Trophoblast cell (in vitro differentiated cells and primary cell): ENCODE data around the gene RAP1A. TPM values are rescaled to one million over a fixed set of nuclear protein-coding genes. Genes with fewer than 3 reads are reported as not detected.

ENCODE experiments used
- DNase-seq, 2 donors: peaks; one replicate each; pipeline ENCODE4 v3.0.0-alpha.2; 2016
- H2AFZ ChIP-seq: 2 replicates; pipeline ENCODE4 v1.6.1; 2013; ENCODE audit warnings: low read length, moderate library complexity, mild to moderate bottlenecking; ENCODE audit not compliant: insufficient read depth, poor library complexity
- H2AK5ac ChIP-seq: 2 replicates; pipeline ENCODE4 v1.6.1; 2013; ENCODE audit warnings: mild to moderate bottlenecking, low read length
- H2BK120ac ChIP-seq: 2 replicates; pipeline ENCODE4 v1.6.1; 2013; ENCODE audit warnings: low read length, mild to moderate bottlenecking, moderate library complexity; ENCODE audit not compliant: insufficient read depth, poor library complexity
- H2BK12ac ChIP-seq: 2 replicates; pipeline ENCODE4 v1.6.1; 2013; ENCODE audit warnings: mild to moderate bottlenecking, low read length, moderate library complexity
- H2BK5ac ChIP-seq: 2 replicates; pipeline ENCODE4 v1.6.1; 2013; ENCODE audit warnings: low read length, low read depth, moderate library complexity, mild to moderate bottlenecking; ENCODE audit not compliant: poor library complexity
- H3K14ac ChIP-seq: 2 replicates; pipeline ENCODE4 v1.6.1; 2013; ENCODE audit warnings: mild to moderate bottlenecking, low read length
- H3K18ac ChIP-seq: 2 replicates; pipeline ENCODE4 v1.6.1; 2013; ENCODE audit warnings: mild to moderate bottlenecking, low read length
- H3K23ac ChIP-seq: 2 replicates; pipeline ENCODE4 v1.6.1; 2013; ENCODE audit warnings: low read length
- H3K27ac ChIP-seq: 2 replicates; pipeline ENCODE4 v1.5.1; 2013; ENCODE audit warnings: low read depth, mild to moderate bottlenecking, inconsistent platforms, low read length, moderate library complexity
- H3K27me3 ChIP-seq: 2 replicates; pipeline ENCODE4 v1.6.1; 2013; ENCODE audit warnings: inconsistent platforms, mild to moderate bottlenecking, low read length, moderate library complexity; ENCODE audit not compliant: insufficient read depth
- H3K36me3 ChIP-seq, 2 experiments: 1 replicate in 1 of 2; 2 replicates in 1 of 2; pipeline ENCODE4 v1.6.1; 2013; ENCODE audit warnings: low read length in 2 of 2, mild to moderate bottlenecking in 2 of 2, moderate library complexity in 1 of 2; ENCODE audit not compliant: insufficient read depth in 2 of 2, control insufficient read depth in 1 of 2
- H3K4ac ChIP-seq: 2 replicates; pipeline ENCODE4 v1.6.1; 2013; ENCODE audit warnings: low read depth, mild to moderate bottlenecking, low read length, moderate library complexity
- H3K4me1 ChIP-seq, 2 experiments: 1 replicate in 1 of 2; 2 replicates in 1 of 2; pipeline ENCODE4 v1.6.1; 2013; ENCODE audit warnings: low read length in 2 of 2, mild to moderate bottlenecking in 2 of 2, moderate library complexity in 1 of 2; ENCODE audit not compliant: insufficient read depth in 2 of 2, control insufficient read depth in 1 of 2
- H3K4me2 ChIP-seq: 2 replicates; pipeline ENCODE4 v1.6.1; 2013; ENCODE audit warnings: inconsistent platforms, mild to moderate bottlenecking, low read length, moderate library complexity
- H3K4me3 ChIP-seq: 2 replicates; pipeline ENCODE4 v1.5.1; 2013; ENCODE audit warnings: mild to moderate bottlenecking, low read depth, low read length, inconsistent platforms
- H3K79me1 ChIP-seq: one replicate; pipeline ENCODE4 v1.6.1; 2013; ENCODE audit warnings: low read length
- H3K79me2 ChIP-seq: 2 replicates; pipeline ENCODE4 v1.6.1; 2013; ENCODE audit warnings: low read length, mild to moderate bottlenecking; ENCODE audit not compliant: control insufficient read depth, insufficient read depth, poor library complexity
- H3K9ac ChIP-seq: 2 replicates; pipeline ENCODE4 v1.6.1; 2013; ENCODE audit warnings: mild to moderate bottlenecking, low read length
- H3K9me3 ChIP-seq: 2 replicates; pipeline ENCODE4 v1.6.1; 2013; ENCODE audit warnings: low read depth, mild to moderate bottlenecking, control low read depth, inconsistent platforms, low read length; ENCODE audit not compliant: insufficient read depth
- H4K12ac ChIP-seq: 2 replicates; pipeline ENCODE4 v1.6.1; 2013; ENCODE audit warnings: low read depth, mild to moderate bottlenecking, low read length, moderate library complexity
- H4K8ac ChIP-seq: 2 replicates; pipeline ENCODE4 v1.6.1; 2013; ENCODE audit warnings: low read depth, mild to moderate bottlenecking, low read length, moderate library complexity
- H4K91ac ChIP-seq: one replicate; pipeline ENCODE4 v1.6.1; 2013; ENCODE audit warnings: low read depth, mild to moderate bottlenecking, low read length, moderate library complexity
- WGBS: extraction: QIAGEN DNeasy Blood & Tissue Kit; methylation state at CpG from one replicate; pipeline ENCODE4 v1.1.7; 2013; ENCODE audit warnings: missing lambda C conversion rate; ENCODE audit not compliant: insufficient read length, insufficient coverage; ENCODE audit errors: extremely low coverage; 5-methylcytosine and 5-hydroxymethylcytosine counted together
- polyA plus RNA-seq: library from polyadenylated mRNA; stranded (reverse); fragments of 200-250 nt; gene quantifications from 2 replicates; pipeline ENCODE4 v1.2.3, GENCODE V29; 2013

RAP1A gene
- polyA plus RNA-seq: 43.4 and 43.6 TPM in 2 replicates

DNA sequence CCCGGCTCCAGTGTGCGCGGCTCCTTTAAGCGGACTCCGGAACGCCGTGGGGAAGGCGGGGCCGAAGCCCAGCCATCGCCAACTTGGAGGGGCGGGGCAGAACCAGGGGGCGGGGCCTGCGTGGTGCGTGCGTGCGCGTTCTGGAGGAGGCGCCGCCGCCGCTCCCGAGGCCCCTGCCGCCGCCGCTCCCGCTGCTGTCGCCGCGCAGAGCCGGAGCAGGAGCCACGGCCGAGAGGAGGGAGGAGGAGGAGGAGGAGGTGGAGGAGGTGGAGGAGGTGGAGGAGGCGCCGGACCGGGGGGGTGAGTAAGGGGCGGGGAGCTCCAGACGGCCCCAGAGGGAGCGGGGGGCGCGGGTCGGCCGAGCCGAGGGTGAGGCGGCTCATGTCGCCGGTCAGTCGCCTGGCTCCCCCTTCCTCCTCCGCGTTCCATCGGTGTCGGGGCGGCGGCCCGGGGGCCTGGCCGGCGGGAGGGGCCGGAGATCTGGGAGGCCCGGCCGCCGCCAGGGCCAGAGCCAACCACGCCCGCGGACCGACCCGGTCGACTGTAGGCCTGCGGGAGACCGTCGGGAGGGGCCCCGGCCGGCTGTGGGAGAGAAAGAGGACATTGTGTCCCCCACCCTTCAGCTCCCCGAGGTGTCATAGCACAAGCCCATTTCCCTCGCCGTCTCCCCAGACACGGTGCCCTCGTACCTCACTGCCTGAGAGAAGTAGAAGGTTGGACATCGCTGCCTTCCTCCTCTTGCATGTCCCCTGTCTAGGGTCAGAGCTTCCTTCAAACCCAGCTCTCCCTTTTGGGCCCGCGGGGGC, at the start of gene RAP1A:
RAP1A (plus strand) TSS at position 155 of the 806 bp plus-strand sequence. CDS start 71,572 bp downstream, outside the sequence.
- peak within 1 kb of the TSS; percentile 95 for H3K9ac ChIP-seq
- H4K12ac ChIP-seq: peak within 1 kb of the TSS; percentile 22
- no peak within 1 kb of the TSS for H2BK12ac ChIP-seq
- H3K4me2 ChIP-seq: peak within 1 kb of the TSS; percentile 91
- H3K4me1 ChIP-seq: peaks cover 0 to 3% of the 10 kb centered on the region in 2 experiments
- no peaks in the 10 kb centered on the region for H3K36me3 ChIP-seq
- peak within 1 kb of the TSS; percentile 67 for H2AFZ ChIP-seq
- H3K4ac ChIP-seq: peak within 1 kb of the TSS; percentile 82
- peak within 1 kb of the TSS; percentile 19 for H2BK120ac ChIP-seq
- H3K79me1 ChIP-seq: peaks cover 11% of the 10 kb centered on the region
- peak within 1 kb of the TSS; percentile 97 for H3K4me3 ChIP-seq
- peak within 1 kb of the TSS; percentile 49 for H2AK5ac ChIP-seq
- peak within 1 kb of the TSS; percentile 72 for H3K27ac ChIP-seq
- peak within 1 kb of the TSS; percentile 79 for H4K91ac ChIP-seq
- H3K27me3 ChIP-seq: no peaks in the 10 kb centered on the region
- H4K8ac ChIP-seq: peak within 1 kb of the TSS; percentile 77
- DNase-seq: peak; percentile 87 to 94
- peak within 1 kb of the TSS; percentile 59 for H3K14ac ChIP-seq
- H3K23ac ChIP-seq: peak within 1 kb of the TSS; percentile 29
- no peaks in the 10 kb centered on the region for H3K9me3 ChIP-seq
- no CpG with 5 or more reads among the region's 79 CpGs for WGBS
- H3K79me2 ChIP-seq: peaks cover 8% of the 10 kb centered on the region
- H2BK5ac ChIP-seq: peak within 1 kb of the TSS; percentile 65
- peak within 1 kb of the TSS; percentile 95 for H3K18ac ChIP-seq

GRCh38 chr1:111569913-111570312, 49.7 kb upstream of the RAP1A start:
- Histone ChIP-seq H3K9me3 (no peaks in the 10 kb centered on the region), H2BK5ac (no peak overlapping the region), H3K4me2 (no peak overlapping the region), H3K4me1 (peaks cover 0 to 2% of the 10 kb centered on the region in 2 experiments), H3K27me3 (no peaks in the 10 kb centered on the region), H2BK120ac (no peak overlapping the region), H2AK5ac (no peak overlapping the region), H3K79me2 (no peaks in the 10 kb centered on the region), H3K23ac (no peak overlapping the region), H3K4ac (no peak overlapping the region), H3K4me3 (no peak overlapping the region), H3K27ac (no peak overlapping the region), H4K91ac (no peak overlapping the region), H2AFZ (no peak overlapping the region), H2BK12ac (no peak overlapping the region), H4K8ac (no peak overlapping the region), H3K18ac (no peak overlapping the region), H4K12ac (no peak overlapping the region), H3K9ac (no peak overlapping the region), H3K36me3 (no peaks in the 10 kb centered on the region), H3K14ac (no peak overlapping the region), H3K79me1 (no peaks in the 10 kb centered on the region)
- no CpG with 5 or more reads among the region's 3 CpGs for WGBS
- no peak for DNase-seq

GRCh38 chr1:111570781-111571181, 48.8 kb upstream of the RAP1A start:
- Histone ChIP-seq H3K9me3 (no peaks in the 10 kb centered on the region), H3K27ac (no peak overlapping the region), H3K36me3 (no peaks in the 10 kb centered on the region), H2AFZ (no peak overlapping the region), H3K4ac (no peak overlapping the region), H2AK5ac (no peak overlapping the region), H4K12ac (no peak overlapping the region), H2BK5ac (no peak overlapping the region), H3K18ac (no peak overlapping the region), H4K91ac (no peak overlapping the region), H3K4me2 (no peak overlapping the region), H3K79me1 (no peaks in the 10 kb centered on the region), H2BK12ac (no peak overlapping the region), H3K14ac (no peak overlapping the region), H3K4me3 (no peak overlapping the region), H3K9ac (no peak overlapping the region), H4K8ac (no peak overlapping the region), H3K79me2 (no peaks in the 10 kb centered on the region), H3K23ac (no peak overlapping the region), H3K4me1 (peaks cover 0 to 2% of the 10 kb centered on the region in 2 experiments), H2BK120ac (no peak overlapping the region), H3K27me3 (no peaks in the 10 kb centered on the region)
- peak in 1 of 2 donors; percentile 21 for DNase-seq
- WGBS: no CpG with 5 or more reads among the region's 2 CpGs

DNA sequence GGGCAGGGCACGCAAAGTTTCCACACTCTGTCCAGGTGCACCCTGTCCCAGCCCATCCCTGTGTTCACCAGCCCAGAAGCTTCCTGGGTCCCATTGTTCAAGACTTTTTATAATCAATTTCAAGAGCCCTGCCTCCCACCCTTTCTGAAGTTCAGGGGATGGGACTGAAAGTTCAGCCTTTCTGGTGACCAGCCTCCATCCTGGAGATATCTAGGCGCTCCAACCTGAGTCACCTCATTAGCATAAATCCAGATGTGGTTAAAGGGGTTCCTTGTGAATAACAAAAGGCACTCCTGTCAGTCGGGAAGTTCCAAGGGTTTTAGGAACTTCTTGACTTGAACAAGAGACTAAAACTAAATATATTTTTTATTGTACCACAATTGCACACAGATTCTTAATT, 48.4 kb upstream of the RAP1A start:
- Histone ChIP-seq H2AK5ac (no peak overlapping the region), H3K27me3 (no peaks in the 10 kb centered on the region), H2BK120ac (no peak overlapping the region), H3K9ac (no peak overlapping the region), H3K27ac (no peak overlapping the region), H3K23ac (no peak overlapping the region), H3K4me1 (peaks cover 0 to 2% of the 10 kb centered on the region in 2 experiments), H3K4me2 (no peak overlapping the region), H3K9me3 (no peaks in the 10 kb centered on the region), H3K4ac (no peak overlapping the region), H2BK12ac (no peak overlapping the region), H2AFZ (no peak overlapping the region), H3K14ac (no peak overlapping the region), H3K18ac (no peak overlapping the region), H4K8ac (no peak overlapping the region), H3K79me1 (no peaks in the 10 kb centered on the region), H3K79me2 (no peaks in the 10 kb centered on the region), H3K36me3 (no peaks in the 10 kb centered on the region), H3K4me3 (no peak overlapping the region), H4K12ac (no peak overlapping the region), H4K91ac (no peak overlapping the region), H2BK5ac (no peak overlapping the region)
- WGBS: no CpG with 5 or more reads among the region's 3 CpGs
- no peak for DNase-seq
